GM20431 (cell line): ENCODE measurements around the gene RNF13.

Experiments used
- in situ Hi-C: fragments of 300-500 bp; cut with MseI, MboI; formaldehyde crosslinking; loops from one replicate; pipeline ENCODE4 v1.15.0; 2020; ENCODE audit warnings: low sequenced_read_pairs; ENCODE audit not compliant: unreplicated experiment

Gene RNF13, protein sequence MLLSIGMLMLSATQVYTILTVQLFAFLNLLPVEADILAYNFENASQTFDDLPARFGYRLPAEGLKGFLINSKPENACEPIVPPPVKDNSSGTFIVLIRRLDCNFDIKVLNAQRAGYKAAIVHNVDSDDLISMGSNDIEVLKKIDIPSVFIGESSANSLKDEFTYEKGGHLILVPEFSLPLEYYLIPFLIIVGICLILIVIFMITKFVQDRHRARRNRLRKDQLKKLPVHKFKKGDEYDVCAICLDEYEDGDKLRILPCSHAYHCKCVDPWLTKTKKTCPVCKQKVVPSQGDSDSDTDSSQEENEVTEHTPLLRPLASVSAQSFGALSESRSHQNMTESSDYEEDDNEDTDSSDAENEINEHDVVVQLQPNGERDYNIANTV

DNA sequence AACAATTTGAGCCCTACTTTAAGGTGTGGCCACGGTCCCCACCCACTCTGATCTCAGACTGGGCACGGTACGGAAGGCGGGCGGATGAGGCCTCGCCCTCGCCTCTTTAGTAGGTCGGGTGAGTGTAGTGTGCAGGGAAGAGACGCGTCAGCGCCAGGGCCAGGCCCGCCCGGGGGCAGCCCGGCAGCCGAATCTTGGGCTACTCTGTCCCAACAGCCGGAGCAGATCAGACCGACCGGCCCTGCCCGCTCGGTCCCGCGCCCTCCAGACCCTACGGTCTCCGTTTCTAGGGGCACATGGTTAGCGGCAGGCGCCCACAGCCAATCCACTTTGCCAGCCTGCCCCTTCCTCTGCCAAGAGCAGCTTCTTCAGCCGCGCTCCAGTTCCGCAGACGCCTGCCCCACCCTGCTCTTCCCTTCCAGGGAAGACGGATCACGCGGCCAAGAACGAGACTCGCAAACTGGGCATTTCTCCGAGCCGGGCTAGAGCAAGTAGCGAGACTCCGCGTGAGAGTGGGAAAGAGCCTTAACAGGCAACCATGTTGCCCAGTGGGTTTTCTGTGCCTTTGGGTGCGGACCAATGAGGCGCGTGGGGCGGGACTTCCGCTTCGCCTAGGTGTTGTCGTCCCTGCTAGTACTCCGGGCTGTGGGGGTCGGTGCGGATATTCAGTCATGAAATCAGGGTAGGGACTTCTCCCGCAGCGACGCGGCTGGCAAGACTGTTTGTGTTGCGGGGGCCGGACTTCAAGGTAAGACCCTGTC, at the start of gene RNF13:
RNF13 (plus strand) TSS at position 610 of the 761 bp plus-strand sequence. CDS start 32,812 bp downstream, outside the sequence.
- in situ Hi-C loops = no loop called here

DNA sequence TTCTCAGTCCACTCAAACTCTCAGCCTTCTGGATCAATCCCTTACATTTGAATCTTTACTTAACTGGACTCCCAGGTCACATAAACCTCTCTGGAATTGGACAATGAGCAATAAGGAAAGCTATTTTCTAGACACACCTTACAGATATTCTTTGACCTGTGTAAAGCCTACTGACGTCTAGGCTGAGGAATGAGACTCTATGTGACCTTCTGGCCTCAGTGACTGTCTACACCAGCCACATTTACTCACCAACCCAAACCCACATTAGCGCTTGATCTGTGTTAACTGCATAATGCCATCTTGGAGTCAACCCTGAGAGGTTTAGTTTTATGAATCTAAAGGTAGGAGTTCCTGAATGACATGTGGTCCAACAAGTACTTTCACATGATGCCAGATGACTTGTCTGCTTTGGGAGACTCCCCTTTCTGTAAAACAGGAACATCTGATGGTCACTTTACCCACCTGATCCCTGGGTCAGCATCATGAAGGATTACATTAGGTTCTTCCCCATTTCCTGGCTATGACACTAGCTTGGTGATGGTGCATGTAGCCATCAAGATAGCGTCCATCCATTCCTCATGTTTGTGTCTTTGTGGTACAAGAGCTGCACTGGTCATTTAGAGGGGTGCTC, 49.3 kb upstream of the RNF13 start:
- in situ Hi-C loops = loop anchor here (25.0 kb wide), 1 partner anchor 251 kb away; no protein-coding TSS in a partner anchor

DNA sequence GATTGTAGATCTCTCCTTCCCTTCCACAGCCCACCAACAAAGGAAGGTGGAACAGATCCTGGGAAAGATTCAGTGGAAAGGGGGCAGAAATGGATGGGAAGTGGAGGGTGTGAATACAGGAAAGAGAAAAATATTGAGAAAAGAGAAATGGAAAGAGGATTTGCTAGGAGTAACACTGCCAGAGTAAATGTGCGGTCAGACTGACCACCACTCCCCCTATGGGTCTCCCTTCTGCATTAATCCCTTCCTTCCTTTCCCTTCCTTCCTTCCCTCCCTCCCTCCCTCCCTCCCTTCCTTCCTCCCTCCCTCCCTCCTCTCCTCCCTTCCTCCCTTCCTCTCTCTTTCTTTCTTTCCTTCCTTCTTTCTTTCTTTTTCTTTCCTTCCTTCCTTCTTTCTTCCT, 48.7 kb upstream of the RNF13 start:
- in situ Hi-C loops = loop anchor here (25.0 kb wide), 1 partner anchor 252 kb away; no protein-coding TSS in a partner anchor

DNA sequence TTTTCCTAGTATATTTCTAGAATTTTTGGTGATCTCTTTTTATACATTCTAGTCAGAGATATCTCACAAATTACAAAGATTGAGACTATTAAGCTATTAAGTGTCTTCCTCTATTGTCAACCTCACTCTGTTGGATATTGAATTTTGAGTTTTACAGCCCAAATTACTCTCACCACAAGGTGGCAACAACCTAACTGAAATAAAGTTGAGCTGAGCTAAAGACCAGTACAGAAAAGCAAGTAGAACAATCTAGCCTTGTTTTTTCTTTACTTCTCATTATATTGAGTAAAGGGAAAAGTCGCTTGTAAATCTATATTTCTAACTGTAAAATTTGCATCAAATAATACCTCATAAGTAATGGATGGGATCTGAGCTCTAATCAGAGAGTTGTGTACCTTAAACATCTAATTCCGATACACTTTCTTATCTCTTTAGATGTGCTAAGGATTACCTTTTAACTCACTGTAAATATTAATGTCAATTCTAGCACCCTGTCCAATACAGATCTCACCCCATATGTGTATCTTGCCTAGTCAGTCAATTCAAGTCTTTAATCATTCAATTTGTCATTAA, 47.2 kb upstream of the RNF13 start:
- in situ Hi-C loops = loop anchor here (25.0 kb wide), 1 partner anchor 254 kb away; no protein-coding TSS in a partner anchor

DNA sequence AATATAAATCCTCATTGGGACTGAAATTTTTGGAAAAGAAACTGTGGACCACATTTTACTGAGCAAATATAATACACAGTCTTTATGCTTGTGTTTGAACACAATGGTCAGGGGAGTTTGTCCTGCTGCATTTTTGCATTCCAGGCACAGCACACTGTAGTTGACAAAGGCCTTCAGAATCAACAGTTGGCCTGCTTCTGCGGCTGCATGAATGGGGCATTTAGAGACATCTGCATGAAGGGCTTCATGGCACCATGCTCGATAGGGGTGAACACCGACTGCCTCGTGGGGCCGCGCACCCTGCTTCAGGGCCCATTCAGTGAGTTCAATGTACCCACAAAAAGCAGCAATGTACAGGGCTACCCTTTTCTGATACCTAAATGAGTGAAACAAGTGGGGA, 45.3 kb upstream of the RNF13 start:
- in situ Hi-C loops = loop anchor here (25.0 kb wide), 1 partner anchor 255 kb away; no protein-coding TSS in a partner anchor

DNA sequence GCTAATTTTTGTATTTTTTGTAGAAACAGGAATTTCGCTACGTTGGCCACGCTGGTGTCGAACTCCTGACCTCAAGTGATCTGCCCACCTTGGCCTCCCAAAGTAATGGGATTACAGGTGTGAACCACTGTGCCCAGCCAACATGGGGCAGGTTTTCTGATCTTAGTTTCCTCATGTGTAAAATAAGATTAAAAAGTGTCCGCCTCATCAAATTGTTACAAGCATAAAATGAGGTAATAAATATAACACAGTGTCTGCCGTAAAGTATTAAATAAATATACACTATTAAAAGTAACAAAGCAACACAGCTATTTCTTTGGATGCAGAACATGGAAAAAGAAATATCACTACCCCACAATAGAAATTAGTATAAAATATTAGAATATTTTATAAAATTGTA, 44.3 kb upstream of the RNF13 start:
- in situ Hi-C loops = loop anchor here (25.0 kb wide), 1 partner anchor 256 kb away; no protein-coding TSS in a partner anchor

DNA sequence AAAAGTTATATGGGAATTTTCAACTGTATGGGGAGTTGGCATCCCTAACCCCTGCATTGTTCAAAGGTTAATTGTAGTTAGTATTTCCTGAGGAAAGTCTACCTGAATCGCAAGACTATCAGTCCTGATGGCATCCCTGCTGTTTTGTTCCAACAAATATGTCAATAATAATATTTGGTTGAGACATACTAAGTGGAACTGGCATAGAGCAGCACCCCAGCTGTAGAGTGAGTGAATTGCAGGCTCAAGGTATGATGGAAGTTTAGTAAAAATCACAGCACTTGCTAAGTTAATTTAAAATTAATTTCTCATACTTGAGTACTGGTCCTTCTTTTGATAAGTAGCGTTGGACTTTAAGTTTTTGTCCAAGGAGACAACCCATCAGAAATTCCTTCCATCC, 42.8 kb upstream of the RNF13 start:
- in situ Hi-C loops = loop anchor here (25.0 kb wide), 1 partner anchor 258 kb away; no protein-coding TSS in a partner anchor

DNA sequence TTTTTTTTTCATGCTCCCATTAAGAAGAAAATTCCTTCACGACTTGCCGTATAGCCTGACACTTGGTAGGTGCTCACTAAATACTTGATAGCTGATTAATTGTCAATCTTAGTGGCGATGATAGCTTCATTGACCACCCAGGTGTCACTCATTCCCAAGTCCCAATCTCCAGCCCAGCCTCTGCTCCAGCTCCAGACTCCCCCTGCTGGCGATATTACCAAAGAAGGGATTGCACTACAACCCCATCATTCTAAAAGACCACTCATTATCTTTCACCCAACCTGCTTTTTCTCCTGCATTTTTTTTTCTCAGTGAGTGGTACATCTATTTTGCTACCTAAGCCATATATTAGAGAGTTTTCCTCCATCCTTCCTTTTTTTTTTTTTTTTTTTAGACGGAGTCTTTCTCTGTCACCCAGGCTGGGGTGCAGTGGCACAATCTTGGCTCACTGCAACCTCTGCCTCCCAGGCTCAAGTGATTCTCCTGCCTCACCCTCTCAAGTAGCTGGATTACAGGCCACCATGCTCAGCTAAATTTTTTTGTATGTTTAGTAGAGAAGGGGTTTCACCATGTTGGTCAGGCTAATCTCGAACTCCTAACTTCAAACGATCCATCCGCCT, 41.3 kb upstream of the RNF13 start:
- in situ Hi-C loops = loop anchor here (25.0 kb wide), 1 partner anchor 259 kb away; no protein-coding TSS in a partner anchor

DNA sequence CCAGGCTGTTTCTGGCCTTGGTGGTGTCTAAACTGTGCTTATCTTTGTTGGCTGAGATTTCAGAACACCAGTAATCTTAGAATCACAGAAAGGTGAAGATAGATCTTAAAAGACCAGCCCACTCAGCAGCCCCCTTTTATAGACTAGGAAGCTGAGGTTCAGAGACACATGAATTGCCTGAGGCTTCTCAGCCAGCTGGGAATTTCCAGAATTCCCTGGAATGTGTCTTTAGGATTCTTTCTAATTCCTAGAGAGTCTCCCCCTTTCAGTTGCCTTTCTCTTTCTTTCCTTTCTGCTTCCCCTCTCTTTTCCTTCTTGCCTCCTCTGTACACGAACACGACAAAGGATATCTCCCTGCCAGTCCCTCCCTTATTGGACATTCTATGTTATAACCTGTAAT, 40.2 kb upstream of the RNF13 start:
- in situ Hi-C loops = loop anchor here (25.0 kb wide), 1 partner anchor 261 kb away; no protein-coding TSS in a partner anchor

DNA sequence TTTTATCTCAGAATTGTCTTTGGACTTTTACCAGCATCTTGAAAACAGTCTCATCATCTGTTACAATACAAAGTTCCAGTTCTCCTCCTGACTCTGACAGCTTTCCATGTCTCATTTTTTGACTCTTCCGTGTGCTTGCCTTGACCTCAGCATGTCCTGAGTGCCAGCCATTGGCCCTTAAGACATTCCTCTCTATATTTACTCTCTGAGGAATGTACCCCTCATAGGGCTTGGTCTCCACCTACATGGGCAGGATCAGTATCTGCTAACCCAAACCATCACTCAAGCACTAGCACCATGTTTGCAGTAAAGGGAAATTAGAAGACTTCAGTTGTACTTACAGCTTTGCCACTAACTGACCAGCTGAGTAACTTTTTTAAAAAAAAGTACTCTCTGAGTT, 36.8 kb upstream of the RNF13 start:
- in situ Hi-C loops = loop anchor here (25.0 kb wide), 1 partner anchor 389 kb away; the partner anchor contains the start of gene TM4SF1

DNA sequence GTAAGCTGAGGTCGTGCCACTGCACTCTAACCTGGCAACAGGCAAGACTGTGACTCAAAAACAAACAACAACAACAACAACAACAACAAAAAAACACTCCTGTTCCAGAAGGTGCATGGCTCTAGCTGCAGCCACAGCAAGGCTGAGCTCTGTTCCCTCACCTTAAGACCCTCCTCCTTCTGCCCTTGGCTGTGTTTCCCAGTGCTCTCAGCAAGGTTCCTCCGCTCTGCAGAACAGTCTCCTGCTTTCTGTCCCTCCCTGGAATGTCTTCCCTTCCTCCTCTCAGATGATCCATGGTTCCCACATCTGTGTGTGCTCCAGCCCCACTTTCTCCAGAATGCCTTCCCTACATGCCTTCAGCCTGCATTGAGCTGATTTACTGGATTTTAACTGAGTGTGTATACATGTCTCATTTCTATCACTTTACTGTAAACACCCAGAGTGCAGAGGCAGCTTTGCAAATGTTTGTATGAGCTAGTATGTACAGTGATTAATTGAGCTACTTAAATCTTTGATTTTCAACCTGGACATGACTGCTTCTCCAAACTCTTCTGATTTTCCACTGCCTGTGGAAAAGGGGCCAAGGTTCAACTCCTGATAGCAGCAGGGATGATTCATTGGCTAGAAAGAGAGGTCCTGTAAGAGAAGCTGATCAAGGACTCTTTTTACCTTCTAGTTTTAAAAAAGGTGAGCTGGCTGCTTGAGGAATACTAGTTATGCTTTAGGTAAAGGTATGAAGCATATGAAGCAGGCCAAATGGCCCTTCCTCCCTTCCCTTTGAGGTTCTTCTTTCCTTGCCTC, 35.4 kb upstream of the RNF13 start:
- in situ Hi-C loops = loop anchor here (25.0 kb wide), 1 partner anchor 390 kb away; the partner anchor contains the start of gene TM4SF1

DNA sequence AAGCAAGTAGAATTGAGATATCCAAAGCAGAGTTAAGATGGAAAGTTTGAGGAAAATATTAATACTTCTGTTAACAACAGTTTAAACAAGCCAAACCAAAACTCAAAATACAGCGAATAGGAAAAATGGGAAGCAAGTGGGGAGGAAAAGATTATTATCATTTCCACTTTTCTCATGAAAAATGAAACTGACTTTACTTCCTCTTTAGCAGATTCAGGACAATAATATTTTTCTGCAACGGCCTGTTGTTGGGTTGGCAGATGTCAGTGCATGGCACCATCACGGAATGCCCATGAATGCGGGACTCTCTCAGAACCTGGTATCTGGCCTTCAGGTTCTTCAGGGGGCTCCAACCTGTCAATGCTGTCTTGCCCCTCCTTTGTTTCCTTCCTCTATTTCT, 31.8 kb upstream of the RNF13 start:
- in situ Hi-C loops = loop anchor here (25.0 kb wide), 1 partner anchor 394 kb away; the partner anchor contains the start of gene TM4SF1

DNA sequence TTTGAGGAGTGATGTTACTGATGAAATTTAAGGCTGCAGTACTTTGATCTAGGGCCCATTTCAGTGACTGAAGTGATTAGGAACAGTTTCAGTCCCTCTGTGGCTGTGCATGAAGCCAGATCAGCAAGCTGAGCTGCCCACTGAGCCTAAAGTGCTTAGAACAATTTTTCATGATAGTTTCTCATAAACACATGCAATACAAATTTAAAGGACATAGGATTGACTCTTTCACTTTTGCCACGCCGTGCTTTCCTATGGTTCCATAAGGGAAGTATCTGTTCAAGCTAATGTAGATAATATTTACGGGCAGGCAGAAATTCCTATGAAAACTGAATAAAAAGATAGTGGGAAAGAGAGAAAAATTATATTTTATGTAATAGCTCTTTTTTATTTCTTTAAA, 31.3 kb upstream of the RNF13 start:
- in situ Hi-C loops = loop anchor here (25.0 kb wide), 1 partner anchor 394 kb away; the partner anchor contains the start of gene TM4SF1

DNA sequence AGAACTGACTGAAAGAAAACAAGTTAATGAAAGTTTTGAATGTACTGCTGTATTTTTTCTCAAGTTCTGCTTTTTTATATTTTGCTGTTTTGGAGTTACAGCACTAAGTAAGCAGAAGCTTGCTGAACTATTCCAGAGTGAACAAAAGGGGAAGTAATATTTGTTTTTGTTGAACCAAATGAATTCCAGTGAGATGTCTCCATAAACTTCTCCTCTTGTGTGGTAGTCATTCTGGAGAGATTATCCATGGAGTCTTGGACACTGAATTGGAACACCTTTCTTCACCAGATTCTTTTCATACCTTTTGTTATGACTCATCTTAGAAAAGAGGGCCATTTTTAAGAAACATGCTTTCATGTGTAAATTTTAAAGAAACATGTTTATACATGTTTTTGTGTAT, 29.4 kb upstream of the RNF13 start:
- in situ Hi-C loops = loop anchor here (25.0 kb wide), 1 partner anchor 396 kb away; the partner anchor contains the start of gene TM4SF1

DNA sequence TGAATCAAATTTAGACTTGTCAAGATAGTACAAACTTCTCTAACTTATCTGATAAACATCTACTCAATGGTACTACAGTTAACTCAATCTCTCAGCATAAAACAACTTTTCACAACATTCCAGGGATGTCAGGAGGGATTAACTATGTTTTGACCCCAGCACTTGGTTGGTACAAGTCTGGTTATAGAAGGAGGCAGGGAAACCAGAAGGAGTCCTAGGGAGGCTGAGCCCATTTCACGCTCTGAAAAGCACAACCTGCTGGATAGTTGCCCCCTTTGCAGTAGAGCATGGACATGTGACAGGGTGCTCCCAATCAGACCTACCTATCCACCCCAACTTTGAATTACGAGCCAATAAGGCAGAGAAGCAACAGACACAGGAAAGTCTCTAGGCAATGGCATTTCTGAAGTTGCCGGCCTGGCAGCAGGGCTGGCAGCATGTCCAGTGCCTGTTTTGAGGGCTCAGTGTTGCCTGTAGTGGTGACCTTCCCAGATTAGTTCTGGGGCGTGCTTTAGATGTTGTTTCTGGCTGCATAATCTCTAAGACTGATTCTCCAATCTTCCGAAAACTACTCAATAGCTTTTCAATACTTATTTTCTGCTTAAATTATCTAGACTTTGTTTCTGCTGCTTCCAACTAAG, 28.8 kb upstream of the RNF13 start:
- in situ Hi-C loops = loop anchor here (25.0 kb wide), 1 partner anchor 397 kb away; the partner anchor contains the start of gene TM4SF1

DNA sequence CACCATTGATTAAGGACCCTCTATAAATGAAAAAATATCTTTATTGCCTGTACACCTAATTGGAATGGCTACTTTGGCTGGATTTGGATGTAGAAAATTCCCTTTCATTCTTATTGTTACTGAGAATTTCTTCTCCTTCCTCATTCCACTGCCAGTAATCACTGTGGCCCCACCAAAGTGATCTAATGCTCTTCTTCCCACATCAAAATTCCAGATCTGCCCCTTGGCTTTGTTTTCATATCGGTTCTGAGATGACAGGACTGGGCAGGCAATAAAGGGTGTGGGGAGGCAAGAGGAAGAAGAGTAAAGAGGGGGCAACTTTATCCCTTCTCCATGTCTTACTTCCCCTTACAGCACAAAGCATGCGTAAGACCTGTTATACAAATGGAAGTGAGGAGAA, 22.7 kb upstream of the RNF13 start:
- in situ Hi-C loops = loop anchor here (25.0 kb wide), 1 partner anchor 403 kb away; the partner anchor contains the start of gene TM4SF1

DNA sequence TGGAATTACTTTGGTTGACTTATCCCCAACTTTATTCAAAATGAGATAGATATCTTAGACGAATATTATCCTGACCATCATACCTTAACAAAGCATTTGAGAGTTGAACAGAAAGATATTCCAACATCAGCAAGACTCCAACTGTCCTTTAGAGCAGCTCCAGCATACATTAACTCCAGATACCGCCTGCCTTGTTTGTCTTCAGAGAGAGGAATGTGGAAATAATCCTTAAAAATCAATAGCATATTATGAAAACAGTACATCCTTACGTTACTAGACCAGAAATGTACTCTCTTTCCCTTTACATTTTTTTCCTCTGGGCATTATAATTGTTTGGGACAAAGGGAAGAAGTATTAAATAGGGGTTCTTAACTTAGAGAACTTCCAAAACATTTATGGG, 22.3 kb upstream of the RNF13 start:
- in situ Hi-C loops = loop anchor here (25.0 kb wide), 1 partner anchor 403 kb away; the partner anchor contains the start of gene TM4SF1
